HG03457 (cell line): ENCODE results near the gene MAST2.

Experiments used
- ATAC-seq: cut with Tn5 transposase; IDR thresholded peaks from one replicate; pipeline ENCODE4 v1.9.1; 2021; ENCODE audit warnings: moderate number of reproducible peaks; ENCODE audit not compliant: unreplicated experiment

The MAST2 gene

GRCh38 chr1:45974541-45975269 is 171.3 kb downstream of the MAST2 start:
- ATAC-seq: no peak

- no peak for ATAC-seq
These were observed 173.2 kb downstream of the MAST2 start for GRCh38 chr1:45976623-45977022.

- ATAC-seq: no peak
These were observed 175.8 kb downstream of the MAST2 start for GRCh38 chr1:45979074-45979777.

- no peak for ATAC-seq
These were observed 176.4 kb downstream of the MAST2 start for GRCh38 chr1:45979778-45980176.

- no peak for ATAC-seq
These were observed 178.9 kb downstream of the MAST2 start for GRCh38 chr1:45982359-45982758.

GRCh38 chr1:45983967-45984366 is 180.6 kb downstream of the MAST2 start:
- no peak for ATAC-seq

GRCh38 chr1:45987204-45987603 is 183.8 kb downstream of the MAST2 start:
- ATAC-seq: no peak

GRCh38 chr1:45989249-45989648 is 185.8 kb downstream of the MAST2 start:
- ATAC-seq: no peak

- ATAC-seq: no peak
These were observed 191.0 kb downstream of the MAST2 start for GRCh38 chr1:45994423-45994822.

- ATAC-seq: no peak
These were observed 191.9 kb downstream of the MAST2 start for GRCh38 chr1:45995298-45995697.

- no peak for ATAC-seq
These were observed 194.7 kb downstream of the MAST2 start for GRCh38 chr1:45998020-45998617.

GRCh38 chr1:45999507-45999906 is 196.1 kb downstream of the MAST2 start:
- ATAC-seq: no peak

GRCh38 chr1:46001081-46001785 is 197.8 kb downstream of the MAST2 start:
- ATAC-seq: no peak

- no peak for ATAC-seq
These were observed 199.2 kb downstream of the MAST2 start for GRCh38 chr1:46002551-46003150.

GRCh38 chr1:46003315-46003714 is 199.9 kb downstream of the MAST2 start:
- ATAC-seq: no peak

- no peak for ATAC-seq
These were observed 201.1 kb downstream of the MAST2 start for GRCh38 chr1:46004492-46004891.

GRCh38 chr1:46005594-46005993 is 202.2 kb downstream of the MAST2 start:
- ATAC-seq: no peak

- ATAC-seq: no peak
These were observed 205.2 kb downstream of the MAST2 start for GRCh38 chr1:46008585-46008984.

GRCh38 chr1:46010611-46011010 is 207.2 kb downstream of the MAST2 start:
- ATAC-seq: no peak

GRCh38 chr1:46011121-46011695 is 207.8 kb downstream of the MAST2 start:
- ATAC-seq: no peak

- no peak for ATAC-seq
These were observed 208.8 kb downstream of the MAST2 start for GRCh38 chr1:46012236-46012635.
